Hepatocyte (in vitro differentiated cells): ENCODE data around the gene AOPEP. TPM values are rescaled to one million over a fixed set of nuclear protein-coding genes. Genes with fewer than 3 reads are reported as not detected.
A peak's percentile ranks its signal among the peaks of the same experiment; 100 is the strongest.

ENCODE experiments used
- DNase-seq: peaks from one replicate; pipeline ENCODE4 v3.0.0-alpha.2; 2016; ENCODE audit warnings: low spot score
- H2AFZ ChIP-seq: fragments of 200-600 bp; sonication (generic); 2 replicates; pipeline ENCODE4 v1.6.0; 2016; ENCODE audit warnings: antibody characterized with exemption, mild to moderate bottlenecking
- H3K27ac ChIP-seq: fragments of 200-600 bp; sonication (generic); 2 replicates; pipeline ENCODE4 v1.5.1; 2016; ENCODE audit warnings: mild to moderate bottlenecking
- H3K27me3 ChIP-seq: fragments of 200-600 bp; sonication (generic); 2 replicates; pipeline ENCODE4 v1.6.1; 2016
- H3K36me3 ChIP-seq: fragments of 200-600 bp; sonication (generic); replicated peaks from 2 replicates; pipeline ENCODE4 v1.5.1; 2016; ENCODE audit warnings: low read depth; ENCODE audit not compliant: insufficient read depth
- H3K4me1 ChIP-seq: fragments of 200-600 bp; sonication (generic); 2 replicates; pipeline ENCODE4 v1.5.1; 2016; ENCODE audit warnings: mild to moderate bottlenecking, moderate library complexity; ENCODE audit not compliant: insufficient read depth
- H3K4me2 ChIP-seq: fragments of 200-600 bp; sonication (generic); 2 replicates; pipeline ENCODE4 v1.6.0; 2016
- H3K4me3 ChIP-seq: fragments of 200-600 bp; sonication (generic); 2 replicates; pipeline ENCODE4 v1.5.1; 2016; ENCODE audit warnings: mild to moderate bottlenecking
- H3K79me2 ChIP-seq: fragments of 200-600 bp; sonication (generic); 2 replicates; pipeline ENCODE4 v1.6.0; 2017; ENCODE audit warnings: mild to moderate bottlenecking
- H3K9me2 ChIP-seq: fragments of 200-600 bp; sonication (generic); replicated peaks from 2 replicates; pipeline ENCODE4 v1.6.0; 2017; ENCODE audit warnings: mild to moderate bottlenecking; ENCODE audit not compliant: insufficient read depth
- H3K9me3 ChIP-seq: fragments of 200-600 bp; sonication (generic); 2 replicates; pipeline ENCODE4 v1.5.1; 2016; ENCODE audit warnings: low read depth, mild to moderate bottlenecking
- H4K20me1 ChIP-seq: fragments of 200-600 bp; sonication (generic); 2 replicates; pipeline ENCODE4 v1.6.0; 2016; ENCODE audit warnings: mild to moderate bottlenecking; ENCODE audit not compliant: insufficient read depth, poor library complexity, severe bottlenecking
- CTCF ChIP-seq: fragments of 200-600 bp; sonication (generic); IDR thresholded peaks from 2 replicates; pipeline ENCODE4 v1.5.1; 2016; ENCODE audit warnings: antibody characterized with exemption, mild to moderate bottlenecking; ENCODE audit not compliant: poor library complexity
- EZH2 ChIP-seq: fragments of 200-600 bp; sonication (generic); IDR thresholded peaks from 2 replicates; pipeline ENCODE4 v1.6.1; 2016; ENCODE audit warnings: antibody characterized with exemption, mild to moderate bottlenecking, borderline replicate concordance
- EZH2phosphoT487 ChIP-seq: fragments of 200-600 bp; sonication (generic); IDR thresholded peaks from one replicate; pipeline ENCODE4 v1.6.1; 2018; ENCODE audit warnings: antibody characterized with exemption, mild to moderate bottlenecking, low read depth, moderate library complexity; ENCODE audit not compliant: unreplicated experiment, severe bottlenecking
- WGBS: methylation state at CpG from one replicate; pipeline ENCODE4 v1.1.6; 2016; ENCODE audit warnings: low lambda C conversion rate; ENCODE audit errors: missing lambda C conversion rate; 5-methylcytosine and 5-hydroxymethylcytosine counted together
- polyA plus RNA-seq: library from polyadenylated mRNA; unstranded; fragments of >200 nt; fragmentation: Nextera tagmentation; extraction: Ambion mirVana; gene quantifications from 2 replicates; pipeline ENCODE4 v1.2.1, GENCODE V29; 2016
- total RNA-seq: library from RNA; depleted of rRNA; stranded (reverse); fragments of >200 nt; gene quantifications from 2 replicates; pipeline ENCODE4 v1.2.3, GENCODE V29; 2014

The AOPEP gene
- total and polyA plus RNA-seq, 2 experiments from 2014 or later = 82.8 to 101 TPM

DNA sequence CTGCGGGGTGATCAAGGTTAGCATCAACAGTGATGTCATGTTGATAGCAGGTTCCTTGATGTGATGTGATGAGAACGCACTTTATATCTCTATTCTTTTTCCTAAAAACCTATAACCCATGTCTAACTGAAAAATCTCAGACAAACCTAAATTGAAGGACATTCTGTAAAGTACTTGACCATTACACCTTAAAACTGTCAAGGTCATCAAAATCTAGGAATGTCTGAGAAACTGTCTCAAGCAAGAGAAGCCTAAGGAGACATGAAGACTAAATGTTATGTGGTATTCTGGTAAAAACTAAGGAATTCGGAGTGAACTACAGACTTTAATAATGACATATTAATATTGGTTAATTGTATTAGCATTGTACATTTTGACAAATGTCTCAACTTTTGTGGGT is 170.0 kb downstream of the AOPEP start:
- no peak for DNase-seq
- no peak overlapping the region for H3K27ac ChIP-seq
- H3K4me3 ChIP-seq = no peak overlapping the region
- no peak overlapping the region for H3K4me2 ChIP-seq
- TF ChIP-seq EZH2phosphoT487 = no peak
- TF ChIP-seq CTCF = no peak
- no peak for TF ChIP-seq EZH2
- no peaks in the 10 kb centered on the region for H3K9me3 ChIP-seq
- WGBS = 77% methylated on average over 3 of the region's 3 CpGs
- H4K20me1 ChIP-seq = no peaks in the 10 kb centered on the region
- peaks cover 21% of the 10 kb centered on the region for H3K4me1 ChIP-seq
- H3K9me2 ChIP-seq = no peaks in the 10 kb centered on the region
- H3K27me3 ChIP-seq = no peaks in the 10 kb centered on the region
- H2AFZ ChIP-seq = no peak overlapping the region
- H3K79me2 ChIP-seq = peaks cover under 1% of the 10 kb centered on the region
- no peaks in the 10 kb centered on the region for H3K36me3 ChIP-seq

- Histone ChIP-seq H3K4me2 (peak overlapping the region; percentile 65), H2AFZ (no peak overlapping the region), H3K79me2 (peaks cover 10% of the 10 kb centered on the region), H3K36me3 (no peaks in the 10 kb centered on the region), H3K9me2 (no peaks in the 10 kb centered on the region), H3K4me3 (no peak overlapping the region), H3K4me1 (peaks cover 27% of the 10 kb centered on the region), H3K9me3 (no peaks in the 10 kb centered on the region), H4K20me1 (no peaks in the 10 kb centered on the region), H3K27me3 (no peaks in the 10 kb centered on the region), H3K27ac (peak overlapping the region; percentile 90)
- WGBS = 94% methylated on average over 8 of the region's 8 CpGs
- TF ChIP-seq CTCF (no peak), EZH2 (no peak), EZH2phosphoT487 (no peak)
- no peak for DNase-seq
These were observed 173.1 kb downstream of the AOPEP start for GRCh38 chr9:94899464-94900221.

DNA sequence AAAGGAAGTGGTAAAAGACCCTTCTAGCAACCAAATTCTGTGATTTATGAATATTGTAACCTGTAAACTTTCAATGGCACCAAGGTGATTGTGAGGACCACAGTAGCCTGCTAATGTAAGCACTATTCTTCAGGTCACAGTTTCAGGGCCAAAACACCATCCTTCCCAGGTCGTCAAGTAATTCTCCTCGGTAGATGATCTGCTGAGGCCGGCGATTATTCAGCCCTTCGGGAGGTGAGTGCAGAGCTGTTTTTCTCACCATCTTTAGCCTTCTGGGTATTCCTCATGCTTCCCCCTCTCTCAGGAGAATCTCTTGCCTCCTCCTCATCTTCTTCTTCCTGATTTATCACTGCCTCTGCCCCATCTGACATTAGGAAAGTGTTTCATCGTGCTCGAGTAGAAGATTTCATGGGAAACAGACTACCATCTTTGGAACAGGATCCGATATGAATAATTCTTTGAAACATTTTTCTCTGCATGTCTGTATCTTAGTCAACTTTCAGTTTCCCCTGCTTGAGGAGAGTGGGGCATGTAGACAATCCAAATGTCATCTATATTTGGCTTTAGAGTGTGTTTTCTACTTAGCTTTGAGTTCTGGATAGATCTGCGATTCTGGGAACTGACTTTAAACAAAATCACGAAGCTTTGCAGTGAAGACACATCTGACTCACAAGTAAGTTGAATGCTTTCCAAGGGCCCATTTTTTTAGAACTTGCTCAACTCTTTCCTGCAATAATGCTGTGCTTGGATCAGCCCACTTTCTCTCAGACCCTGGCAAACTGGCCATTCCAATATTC is 173.9 kb downstream of the AOPEP start:
- Histone ChIP-seq H3K27me3 (no peaks in the 10 kb centered on the region), H3K4me3 (no peak overlapping the region), H3K79me2 (peaks cover 10% of the 10 kb centered on the region), H3K4me2 (peak overlapping the region; percentile 65), H3K27ac (peak overlapping the region; percentile 90), H4K20me1 (no peaks in the 10 kb centered on the region), H3K9me2 (no peaks in the 10 kb centered on the region), H3K36me3 (no peaks in the 10 kb centered on the region), H3K4me1 (peaks cover 29% of the 10 kb centered on the region), H2AFZ (no peak overlapping the region), H3K9me3 (no peaks in the 10 kb centered on the region)
- WGBS = 76% methylated on average over 10 of the region's 10 CpGs
- peak; percentile 66 for DNase-seq
- TF ChIP-seq CTCF = no peak
